VCaP (cell line): ENCODE data around the gene RPP25L.

Experiments used
- H3K27ac ChIP-seq: fragments of 450-650 bp; 2 replicates; pipeline ENCODE4 v1.5.1; 2017
- CTCF ChIP-seq: fragments of 450-650 bp; conservative IDR thresholded peaks from 2 replicates; pipeline ENCODE4 v1.5.1; 2017; ENCODE audit warnings: mild to moderate bottlenecking, moderate library complexity

Gene RPP25L

GRCh38 chr9:34577400-34578240 is 34.3 kb downstream of the RPP25L start:
- H3K27ac ChIP-seq = no peak overlapping the region
- no peak for TF ChIP-seq CTCF

GRCh38 chr9:34576597-34577399 is 35.1 kb downstream of the RPP25L start:
- peak overlapping the region; percentile 47 for H3K27ac ChIP-seq
- no peak for TF ChIP-seq CTCF

- TF ChIP-seq CTCF = no peak
- peak overlapping the region; percentile 47 for H3K27ac ChIP-seq
These were observed 35.9 kb downstream of the RPP25L start for GRCh38 chr9:34575862-34576596.

- no peak for TF ChIP-seq CTCF
- H3K27ac ChIP-seq = no peak overlapping the region; the same call in 1 of the 2 replicates
These were observed 36.7 kb downstream of the RPP25L start for GRCh38 chr9:34575241-34575640.

- TF ChIP-seq CTCF = no peak
- no peak overlapping the region for H3K27ac ChIP-seq
These were observed 37.3 kb downstream of the RPP25L start for GRCh38 chr9:34574571-34574970.

GRCh38 chr9:34573599-34574325 is 38.1 kb downstream of the RPP25L start:
- no peak overlapping the region for H3K27ac ChIP-seq
- no peak for TF ChIP-seq CTCF
